Keratinocyte (primary cell): ENCODE results near the gene RGS6.

Source experiments
- CTCF ChIP-seq, 3 experiments: IDR thresholded peaks in 1 of 3; conservative IDR thresholded peaks in 1 of 3; optimal IDR thresholded peaks in 1 of 3; 2 replicates in 2 of 3; 3 replicates in 1 of 3; pipeline versions ENCODE3 to v1.5.1; 2011; ENCODE audit warnings: low read length in 3 of 3, mild to moderate bottlenecking in 3 of 3, moderate library complexity in 2 of 3, control low read depth in 1 of 3, inconsistent platforms in 1 of 3; ENCODE audit not compliant: insufficient read depth in 2 of 3; ENCODE audit errors: extremely low read depth in 1 of 3
- EZH2 ChIP-seq: IDR thresholded peaks from one replicate; pipeline ENCODE4 v1.6.1; 2012; ENCODE audit warnings: inconsistent platforms, mild to moderate bottlenecking, low read length, moderate library complexity

- TF ChIP-seq CTCF (optimal IDR thresholded peaks at IDR 0.05 in 1 of 3, IDR thresholded peaks at IDR 0.05 in 1 of 3, conservative IDR thresholded peaks at IDR 0.05 in 1 of 3; ENCODE audit: extremely low read depth in 1 of 3, insufficient read depth in 2 of 3, low read length in 3 of 3) (no peak), EZH2 (no peak)
Measured at GRCh38 chr14:72512925-72513324, 580.7 kb downstream of the RGS6 start.
